Measurements from ENCODE around the gene FAM13B. TPM values are rescaled to one million over a fixed set of nuclear protein-coding genes. Genes with fewer than 3 reads are reported as not detected.
"Not testable (repeated sequence)": the region's sequence is repeated elsewhere in the genome, so short reads cannot be mapped to it uniquely, and the experiment has no call there.

FAM13B gene
- total and polyA plus RNA-seq, 9 of the 15 experiments (the other 6 are each of a cell fraction or from before 2014, with no cell fraction given), result 2.3 to 21.6 (median 14.1) TPM

GRCh38 chr5:138053554-138053953, 20.7 kb upstream of the FAM13B start (continued):
- TF ChIP-seq BACH1 (tag; IDR thresholded peaks at IDR 0.05) (no peak), MTA3 (IDR thresholded peaks at IDR 0.05; ENCODE audit: borderline replicate concordance) (no peak), HEY1 (CRISPR knock-in tag; IDR thresholded peaks at IDR 0.05; ENCODE audit: borderline replicate concordance) (no peak)
- TF ChIP-seq, protein P1, sequence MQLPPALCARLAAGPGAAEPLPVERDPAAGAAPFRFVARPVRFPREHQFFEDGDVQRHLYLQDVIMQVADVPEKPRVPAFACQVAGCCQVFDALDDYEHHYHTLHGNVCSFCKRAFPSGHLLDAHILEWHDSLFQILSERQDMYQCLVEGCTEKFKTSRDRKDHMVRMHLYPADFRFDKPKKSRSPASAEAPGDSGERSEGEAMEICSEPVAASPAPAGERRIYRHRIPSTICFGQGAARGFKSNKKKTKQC (CRISPR knock-in tag; IDR thresholded peaks at IDR 0.05), result no peak

GRCh38 chr5:138052718-138053117, 19.8 kb upstream of the FAM13B start:
- H3K4me2 ChIP-seq (ENCODE audit: insufficient read depth, low read length); BruUV-seq (replicated peaks); H3K27ac ChIP-seq (ENCODE audit: extremely low read depth, low read depth, low read length); H3K36me3 ChIP-seq (ENCODE audit: control insufficient read depth, insufficient read depth, low read length); H3K27me3 ChIP-seq (ENCODE audit: control insufficient read depth in 2 of 2, insufficient read depth in 2 of 2, low read length in 2 of 2); ATAC-seq; CTCF ChIA-PET (ENCODE audit: low intra/inter-chr PET ratio); in situ Hi-C loops (cut with MboI); H2AFZ ChIP-seq (ENCODE audit: low read depth, low read length); H4K20me1 ChIP-seq (replicated peaks; ENCODE audit: control insufficient read depth, insufficient read depth, low read length); H3K9me1 ChIP-seq (ENCODE audit: control insufficient read depth, insufficient read depth, low read length); FAIRE-seq; H3K79me2 ChIP-seq (ENCODE audit: control insufficient read depth, insufficient read depth, low read length); H3K9me3 ChIP-seq (replicated peaks; ENCODE audit: control insufficient read depth, insufficient read depth, low read depth, low read length); intact Hi-C loops (cut with micrococcal nuclease); H3K4me3 ChIP-seq; H3K9ac ChIP-seq (ENCODE audit: insufficient read depth in 1 of 2, low read depth in 2 of 2, low read length in 2 of 2); DNase-seq (ENCODE audit: extremely low read depth in 1 of 4, low spot score in 3 of 4): not testable (repeated sequence)
- TF ChIP-seq ZNF121 (CRISPR knock-in tag; conservative IDR thresholded peaks at IDR 0.05), result peak; percentile 65
- POLR2A ChIA-PET, result interaction anchor here (0.6 to 0.7 kb wide), 2 partner anchors 8 to 716 kb away, joined by 3 read pairs; no protein-coding TSS in a partner anchor
- WGBS (ENCODE audit: insufficient coverage, low coverage, missing lambda C conversion rate), result 71% methylated on average over 1 of the region's 1 CpG
- peaks cover 6 to 11% of the 10 kb centered on the region in 2 experiments; a peak in 4 of 5 replicates for H3K4me1 ChIP-seq (replicated peaks in 1 of 2; ENCODE audit: control insufficient read depth in 2 of 2, insufficient read depth in 2 of 2, low read length in 2 of 2)
